Gastrocnemius medialis (tissue), 4 donors: Measurements from ENCODE around the gene CLDN16. TPM values are rescaled to one million over a fixed set of nuclear protein-coding genes. Genes with fewer than 3 reads are reported as not detected.

Experiments
- ATAC-seq, 2 donors: fragments of 150-250 bp; one replicate each; pipeline ENCODE4 v1.9.1; 2016
- DNase-seq, 2 donors: peaks; one replicate each; pipeline ENCODE4 v3.0.0-alpha.2; 2019
- H3K27ac ChIP-seq, 4 donors: fragments of 200-600 bp; sonication (generic); 1 replicate in 1 of 4; 2 replicates in 3 of 4; pipeline ENCODE4 v1.5.1; 2016 to 2018; ENCODE audit warnings: mild to moderate bottlenecking in 2 of 4, moderate library complexity in 1 of 4
- H3K27me3 ChIP-seq, 3 donors: fragments of 200-600 bp; sonication (generic) in 2 of 3; 1 replicate in 1 of 3; 2 replicates in 2 of 3; pipeline versions ENCODE4 v1.5.1 to v1.6.0; 2016 to 2019; ENCODE audit warnings: mild to moderate bottlenecking in 1 of 3, moderate library complexity in 1 of 3
- H3K36me3 ChIP-seq, 2 donors: fragments of 200-600 bp; sonication (generic) in 1 of 2; one replicate each; pipeline ENCODE4 v1.5.1; 2017 to 2018
- H3K4me1 ChIP-seq, 2 donors: fragments of 200-600 bp; sonication (generic) in 1 of 2; one replicate each; pipeline ENCODE4 v1.5.1; 2016 to 2017; ENCODE audit warnings: mild to moderate bottlenecking in 2 of 2
- H3K4me3 ChIP-seq, 4 donors: fragments of 200-600 bp; sonication (generic) in 3 of 4; 1 replicate in 1 of 4; 2 replicates in 3 of 4; pipeline ENCODE4 v1.5.1; 2016 to 2019; ENCODE audit warnings: mild to moderate bottlenecking in 2 of 4
- H3K9me3 ChIP-seq, 3 donors: fragments of 200-600 bp; sonication (generic) in 2 of 3; 1 replicate in 1 of 3; 2 replicates in 2 of 3; pipeline ENCODE4 v1.5.1; 2016 to 2019
- POLR2A ChIP-seq, 2 donors: fragments of 450-650 bp; IDR thresholded peaks; one replicate each; pipeline ENCODE4 v1.6.1; 2017; ENCODE audit warnings: antibody characterized with exemption in 2 of 2, mild to moderate bottlenecking in 2 of 2, moderate library complexity in 2 of 2
- in situ Hi-C, 4 donors: fragments of 200-750 bp; cut with MboI; loops; one replicate each; pipeline versions ENCODE4 v1.15.0 to v1.8.0; 2017; ENCODE audit warnings: low sequenced_read_pairs in 4 of 4
- intact Hi-C: fragments of 100-400 bp; cut with DNase I; formaldehyde crosslinking; loops from one replicate; pipeline ENCODE4 v1.15.1; 2023; ENCODE audit warnings: low total_unique reads
- total RNA-seq, 4 donors: library from RNA; depleted of rRNA; stranded (reverse); fragments of >200 nt; gene quantifications; one replicate each; pipeline versions ENCODE4 v1.1.0 to v1.2.3, GENCODE V29; 2016
- TF ChIP-seq, protein P1 (sequence below), 5 experiments: fragments of 450-650 bp in 3 of 5; fragments of 200-600 bp in 2 of 5; sonication (generic) in 2 of 5; IDR thresholded peaks in 4 of 5; conservative IDR thresholded peaks in 1 of 5; 1 replicate in 4 of 5; 2 replicates in 1 of 5; pipeline ENCODE4 v1.5.1; 2016 to 2019; ENCODE audit warnings: antibody characterized with exemption in 5 of 5, mild to moderate bottlenecking in 3 of 5, moderate library complexity in 3 of 5

CLDN16 gene
- total RNA-seq, 4 donors from 2014 or later: not detected

DNA sequence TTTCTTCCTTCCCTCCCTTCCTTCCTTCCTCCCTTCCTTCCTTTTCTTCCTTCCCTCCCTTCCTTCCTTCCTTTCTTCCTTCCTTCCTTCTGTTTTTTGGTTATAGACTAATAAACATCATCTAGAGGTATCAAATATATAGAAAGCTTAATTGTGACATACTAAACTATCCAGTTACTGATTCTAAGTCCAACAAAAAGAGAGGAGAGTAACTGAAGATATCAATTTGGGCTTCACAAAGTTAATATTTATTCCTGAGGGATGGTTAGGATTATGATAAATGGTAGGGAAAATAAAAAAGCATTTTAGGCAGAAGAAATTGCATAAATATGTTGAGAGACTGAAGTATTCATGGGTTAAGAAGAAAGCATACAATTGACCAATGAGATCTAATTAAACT, 7.8 kb upstream of the CLDN16 start:
- in situ Hi-C loops: no loop called here
- H3K36me3 ChIP-seq: no peaks in the 10 kb centered on the region

DNA sequence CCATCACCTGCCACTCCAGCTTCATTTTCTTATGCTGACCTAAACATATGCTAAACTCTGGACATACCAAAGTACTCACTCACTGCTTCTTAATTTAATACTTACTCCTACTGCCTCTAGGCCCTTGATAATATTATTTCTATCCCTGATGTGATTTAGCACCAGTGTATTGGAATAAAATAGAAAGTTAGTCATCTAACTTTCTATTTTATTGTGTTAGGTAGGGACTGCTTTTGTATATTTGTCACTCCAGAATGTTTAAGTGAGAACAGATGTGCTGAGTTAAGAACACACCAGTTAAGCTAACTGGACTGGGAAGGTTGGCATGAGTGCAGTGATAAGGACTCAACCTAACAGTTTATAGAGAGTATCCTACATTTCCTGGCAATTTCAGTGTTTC, 6.5 kb upstream of the CLDN16 start:
- no peak for TF ChIP-seq POLR2A (IDR thresholded peaks at IDR 0.05)
- TF ChIP-seq, protein P1, sequence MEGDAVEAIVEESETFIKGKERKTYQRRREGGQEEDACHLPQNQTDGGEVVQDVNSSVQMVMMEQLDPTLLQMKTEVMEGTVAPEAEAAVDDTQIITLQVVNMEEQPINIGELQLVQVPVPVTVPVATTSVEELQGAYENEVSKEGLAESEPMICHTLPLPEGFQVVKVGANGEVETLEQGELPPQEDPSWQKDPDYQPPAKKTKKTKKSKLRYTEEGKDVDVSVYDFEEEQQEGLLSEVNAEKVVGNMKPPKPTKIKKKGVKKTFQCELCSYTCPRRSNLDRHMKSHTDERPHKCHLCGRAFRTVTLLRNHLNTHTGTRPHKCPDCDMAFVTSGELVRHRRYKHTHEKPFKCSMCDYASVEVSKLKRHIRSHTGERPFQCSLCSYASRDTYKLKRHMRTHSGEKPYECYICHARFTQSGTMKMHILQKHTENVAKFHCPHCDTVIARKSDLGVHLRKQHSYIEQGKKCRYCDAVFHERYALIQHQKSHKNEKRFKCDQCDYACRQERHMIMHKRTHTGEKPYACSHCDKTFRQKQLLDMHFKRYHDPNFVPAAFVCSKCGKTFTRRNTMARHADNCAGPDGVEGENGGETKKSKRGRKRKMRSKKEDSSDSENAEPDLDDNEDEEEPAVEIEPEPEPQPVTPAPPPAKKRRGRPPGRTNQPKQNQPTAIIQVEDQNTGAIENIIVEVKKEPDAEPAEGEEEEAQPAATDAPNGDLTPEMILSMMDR (IDR thresholded peaks at IDR 0.05 in 4 of 5, conservative IDR thresholded peaks at IDR 0.05 in 1 of 5): no peak
- Histone ChIP-seq H3K36me3 (no peaks in the 10 kb centered on the region), H3K27me3 (no peaks in the 10 kb centered on the region), H3K9me3 (no peaks in the 10 kb centered on the region), H3K4me3 (no peak overlapping the region), H3K27ac (no peak overlapping the region), H3K4me1 (no peaks in the 10 kb centered on the region)
- intact Hi-C loops: no loop called here
- ATAC-seq (no peak), DNase-seq (no peak)
- in situ Hi-C loops: no loop called here

More for the DNA sequence above, 7.8 kb upstream of the CLDN16 start:
- H3K27me3 ChIP-seq: no peaks in the 10 kb centered on the region
- no peak for ATAC-seq
- TF ChIP-seq, protein P1 (IDR thresholded peaks at IDR 0.05 in 4 of 5, conservative IDR thresholded peaks at IDR 0.05 in 1 of 5): no peak
- no peak for TF ChIP-seq POLR2A (IDR thresholded peaks at IDR 0.05)
- no peak overlapping the region for H3K27ac ChIP-seq
- no peak for DNase-seq
- intact Hi-C loops: no loop called here
- H3K9me3 ChIP-seq: no peaks in the 10 kb centered on the region
- H3K4me3 ChIP-seq: no peak overlapping the region
- no peaks in the 10 kb centered on the region for H3K4me1 ChIP-seq

DNA sequence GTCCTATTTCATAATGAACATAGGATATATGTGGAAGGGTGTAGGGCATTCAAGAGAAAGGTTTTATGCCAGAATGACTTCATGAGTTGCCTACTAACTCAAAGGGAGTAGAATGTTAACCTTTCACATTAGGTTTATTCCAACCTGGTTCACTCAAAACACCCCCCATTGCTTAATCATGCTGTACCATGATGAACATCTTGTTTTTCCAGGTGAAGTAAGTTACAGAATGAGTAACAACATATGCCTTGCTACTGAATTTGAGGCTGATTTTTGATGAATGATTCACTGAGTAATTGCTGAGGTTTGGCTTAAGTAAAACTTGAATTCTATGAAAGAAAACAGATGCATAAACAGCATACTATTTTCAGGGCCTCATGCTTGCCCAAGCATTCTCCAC, 5.9 kb upstream of the CLDN16 start:
- Histone ChIP-seq H3K27ac (no peak overlapping the region), H3K27me3 (no peaks in the 10 kb centered on the region), H3K4me3 (no peak overlapping the region), H3K4me1 (no peaks in the 10 kb centered on the region), H3K36me3 (no peaks in the 10 kb centered on the region), H3K9me3 (no peaks in the 10 kb centered on the region)
- TF ChIP-seq, protein P1 (IDR thresholded peaks at IDR 0.05 in 4 of 5, conservative IDR thresholded peaks at IDR 0.05 in 1 of 5): no peak
- TF ChIP-seq POLR2A (IDR thresholded peaks at IDR 0.05): no peak
- in situ Hi-C loops: no loop called here
- ATAC-seq: no peak
- intact Hi-C loops: no loop called here
- DNase-seq: no peak

DNA sequence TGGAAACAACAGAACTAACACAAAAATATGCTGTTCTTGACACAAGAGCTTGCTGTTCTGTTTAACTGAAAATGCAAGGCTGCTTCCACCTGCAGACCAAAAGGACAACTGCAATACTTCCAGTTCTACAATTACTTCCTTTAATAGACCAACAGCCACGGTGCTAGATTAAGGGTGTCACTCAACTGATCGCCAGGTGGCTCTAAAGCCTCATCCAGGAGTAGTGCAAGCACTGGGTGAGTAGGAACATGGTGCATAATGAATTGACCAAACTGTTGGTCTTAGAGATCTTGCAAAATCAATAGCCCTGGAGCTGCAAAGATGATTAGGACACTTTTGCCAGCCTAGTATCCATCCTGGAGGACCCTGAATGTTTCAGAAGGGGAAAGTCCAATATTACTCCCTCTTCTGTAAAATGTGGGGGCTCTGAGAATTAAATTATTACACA, 3.6 kb upstream of the CLDN16 start:
- no peaks in the 10 kb centered on the region for H3K27me3 ChIP-seq
- no peaks in the 10 kb centered on the region for H3K36me3 ChIP-seq
- no peak overlapping the region for H3K4me3 ChIP-seq
- no peaks in the 10 kb centered on the region for H3K4me1 ChIP-seq
- ATAC-seq: peak; percentile 56 to 94
- peak; percentile 9 to 39 for DNase-seq
- in situ Hi-C loops (no loop called here), intact Hi-C loops (no loop called here)
- no peaks in the 10 kb centered on the region for H3K9me3 ChIP-seq
- no peak for TF ChIP-seq POLR2A (IDR thresholded peaks at IDR 0.05)
- TF ChIP-seq, protein P1 (IDR thresholded peaks at IDR 0.05 in 4 of 5, conservative IDR thresholded peaks at IDR 0.05 in 1 of 5): peak in 4 of 5 experiments; percentile 5 to 45 (median 18)
- no peak overlapping the region for H3K27ac ChIP-seq
